GM21381 (cell line): ENCODE results near the gene ITCH.
"Not testable (repeated sequence)": the region's sequence is repeated elsewhere in the genome, so short reads cannot be mapped to it uniquely, and the experiment has no call there.

Experiments
- ATAC-seq: cut with Tn5 transposase; IDR thresholded peaks from one replicate; pipeline ENCODE4 v1.9.1; 2021; ENCODE audit warnings: mild to moderate bottlenecking, moderate library complexity; ENCODE audit not compliant: unreplicated experiment

ITCH gene

GRCh38 chr20:34363062-34363464 lies at the start of gene ITCH:
TSS of gene ITCH (plus strand) at chr20:34363273. CDS start at chr20:34393812, 30,539 bp downstream.
- ATAC-seq, result peak; percentile 91

- ATAC-seq, result no peak
Observed at GRCh38 chr20:34315236-34315635, 47.8 kb upstream of the ITCH start.

- no peak for ATAC-seq
Observed at GRCh38 chr20:34316196-34316814, 46.8 kb upstream of the ITCH start.

- no peak for ATAC-seq
Observed at GRCh38 chr20:34318609-34319443, 44.2 kb upstream of the ITCH start.

GRCh38 chr20:34320861-34321260 lies 42.2 kb upstream of the ITCH start:
- no peak for ATAC-seq

- no peak for ATAC-seq
Observed at GRCh38 chr20:34322267-34323105, 40.6 kb upstream of the ITCH start.

- no peak for ATAC-seq
Observed at GRCh38 chr20:34324541-34324940, 38.5 kb upstream of the ITCH start.

GRCh38 chr20:34328207-34328606 lies 34.9 kb upstream of the ITCH start:
- ATAC-seq, result not testable (repeated sequence)

GRCh38 chr20:34328928-34329677 lies 34.0 kb upstream of the ITCH start:
- ATAC-seq, result no peak

GRCh38 chr20:34330861-34331544 lies 32.1 kb upstream of the ITCH start:
- ATAC-seq, result not testable (repeated sequence)

GRCh38 chr20:34331838-34332237 lies 31.2 kb upstream of the ITCH start:
- no peak for ATAC-seq

GRCh38 chr20:34332262-34332920 lies 30.7 kb upstream of the ITCH start:
- no peak for ATAC-seq

GRCh38 chr20:34333786-34334185 lies 29.3 kb upstream of the ITCH start:
- ATAC-seq, result no peak

- no peak for ATAC-seq
Observed at GRCh38 chr20:34334654-34335407, 28.2 kb upstream of the ITCH start.

- ATAC-seq, result no peak
Observed at GRCh38 chr20:34337544-34337943, 25.5 kb upstream of the ITCH start.

GRCh38 chr20:34337982-34338726 lies 24.9 kb upstream of the ITCH start:
- ATAC-seq, result peak; percentile 58

GRCh38 chr20:34340726-34341125 lies 22.3 kb upstream of the ITCH start:
- not testable (repeated sequence) for ATAC-seq

- not testable (repeated sequence) for ATAC-seq
Observed at GRCh38 chr20:34341199-34341598, 21.9 kb upstream of the ITCH start.
